HCT116 (cell line): Measurements from ENCODE around the gene PM20D1. TPM values are rescaled to one million over a fixed set of nuclear protein-coding genes. Genes with fewer than 3 reads are reported as not detected.

Experiments used
- ATAC-seq: fragments of 200-7000 bp; cut with Tn5 transposase; 2 replicates; pipeline ENCODE4 v1.9.1; 2020; ENCODE audit warnings: mild to moderate bottlenecking, moderate library complexity
- BruUV-seq: library from RNA; stranded (reverse); fragments of 400-500 nt; replicated peaks from 2 replicates; lab custom pipeline; 2021; lab: Mats Ljungman, UMichigan
- CTCF ChIA-PET: fragments of 300-600 bp; sonication (Branson Sonifier 250); formaldehyde crosslinking; loops from one replicate; lab custom pipeline; 2021; ENCODE audit warnings: antibody characterized with exemption; lab: Charles Lee
- POLR2A ChIA-PET: fragments of 300-600, 350-600 bp; sonication (Branson Sonifier 250); formaldehyde crosslinking; loops from one replicate; lab custom pipeline; 2021; ENCODE audit warnings: antibody characterized with exemption; lab: Charles Lee
- RAD21 ChIA-PET, 2 experiments: fragments of 300-600 bp; sonication (Branson Sonifier 250); formaldehyde crosslinking; loops; one replicate each; lab custom pipeline; 2023; ENCODE audit warnings: low total read pairs in 2 of 2; ENCODE audit not compliant: uncharacterized antibody in 2 of 2, unreplicated experiment in 2 of 2, low non-redundant PET in 1 of 2; lab: Charles Lee
- DNase-seq: peaks from one replicate; pipeline ENCODE4 v3.0.0-alpha.2; 2010; ENCODE audit warnings: low read depth, low spot score
- H2AFZ ChIP-seq: fragments of 200-600 bp; shearing (Covaris generic), sonication (generic); 2 replicates; pipeline ENCODE4 v1.6.1; 2017; ENCODE audit warnings: low read depth, mixed run types, mixed read lengths, antibody characterized with exemption, low read length; ENCODE audit not compliant: poor library complexity, severe bottlenecking
- H3K27ac ChIP-seq: 2 replicates; pipeline ENCODE4 v1.5.1; 2012; ENCODE audit warnings: low read depth, low read length
- H3K27me3 ChIP-seq: fragments of 200-600 bp; sonication (generic); 2 replicates; pipeline ENCODE4 v1.6.1; 2016; ENCODE audit warnings: mixed run types, low read length, mixed read lengths; ENCODE audit not compliant: insufficient read depth
- H3K36me3 ChIP-seq, 2 experiments: fragments of 200-500 bp in 1 of 2; fragments of 200-600 bp in 1 of 2; sonication (Bioruptor generic) in 1 of 2; sonication (generic) in 1 of 2; 2 replicates each; pipeline versions ENCODE4 v1.5.1 to v1.6.1; 2014 to 2016; ENCODE audit warnings: low read length in 2 of 2, inconsistent platforms in 1 of 2, mixed read lengths in 1 of 2, mixed run types in 1 of 2; ENCODE audit not compliant: insufficient read depth in 2 of 2, control insufficient read depth in 1 of 2
- H3K4me1 ChIP-seq, 2 experiments: fragments of 200-600 bp in 1 of 2; sonication (generic) in 1 of 2; 2 replicates each; pipeline versions ENCODE4 v1.5.1 to v1.6.1; 2012 to 2017; ENCODE audit warnings: low read length in 2 of 2, inconsistent platforms in 1 of 2, mild to moderate bottlenecking in 1 of 2, mixed read lengths in 1 of 2, mixed run types in 1 of 2, moderate library complexity in 1 of 2; ENCODE audit not compliant: insufficient read depth in 2 of 2, control insufficient read depth in 1 of 2
- H3K4me2 ChIP-seq: fragments of 200-600 bp; sonication (generic); 2 replicates; pipeline ENCODE4 v1.6.1; 2017; ENCODE audit warnings: mixed run types, low read length, mixed read lengths
- H3K4me3 ChIP-seq, 2 experiments: fragments of 200-600 bp in 1 of 2; sonication (generic) in 1 of 2; replicated peaks in 1 of 2; 2 replicates each; pipeline ENCODE4 v1.5.1; 2011 to 2016; ENCODE audit warnings: low read length in 2 of 2, control low read depth in 1 of 2, low read depth in 1 of 2, mild to moderate bottlenecking in 1 of 2, mixed read lengths in 1 of 2, mixed run types in 1 of 2
- H3K79me2 ChIP-seq: fragments of 200-600 bp; sonication (generic); 2 replicates; pipeline ENCODE4 v1.6.1; 2017; ENCODE audit warnings: mild to moderate bottlenecking, mixed run types, low read length, moderate library complexity, mixed read lengths; ENCODE audit not compliant: insufficient read depth
- H3K9ac ChIP-seq: fragments of 200-600 bp; sonication (generic); 2 replicates; pipeline ENCODE4 v1.6.1; 2016; ENCODE audit warnings: low read length, mixed read lengths
- H3K9me2 ChIP-seq: fragments of 200-600 bp; sonication (generic), shearing (Covaris generic); 2 replicates; pipeline ENCODE4 v1.6.1; 2017; ENCODE audit warnings: mixed run types, mild to moderate bottlenecking, moderate library complexity; ENCODE audit not compliant: insufficient read depth
- H3K9me3 ChIP-seq, 2 experiments: fragments of 200-500 bp in 1 of 2; fragments of 200-600 bp in 1 of 2; sonication (Bioruptor generic) in 1 of 2; sonication (generic) in 1 of 2; 2 replicates each; pipeline ENCODE4 v1.6.1; 2014 to 2017; ENCODE audit warnings: low read length in 2 of 2, mixed read lengths in 2 of 2, inconsistent platforms in 1 of 2, low read depth in 1 of 2, mild to moderate bottlenecking in 1 of 2, mixed run types in 1 of 2, moderate library complexity in 1 of 2; ENCODE audit not compliant: control insufficient read depth in 1 of 2, insufficient read depth in 1 of 2
- H4K20me1 ChIP-seq: fragments of 200-600 bp; sonication (generic), shearing (Covaris generic); 2 replicates; pipeline ENCODE4 v1.6.1; 2017; ENCODE audit warnings: mixed run types, mild to moderate bottlenecking, moderate library complexity; ENCODE audit not compliant: insufficient read depth
- ATF3 ChIP-seq: IDR thresholded peaks from 2 replicates; pipeline ENCODE4 v1.6.1; 2012
- CEBPB ChIP-seq: IDR thresholded peaks from 2 replicates; pipeline ENCODE4 v1.6.1; 2012; ENCODE audit warnings: low read depth
- CTCF ChIP-seq, 3 experiments: fragments of 200-600 bp in 1 of 3; sonication (generic) in 1 of 3; IDR thresholded peaks in 2 of 3; conservative IDR thresholded peaks in 1 of 3; 2 replicates each; pipeline ENCODE4 v1.5.1; 2012 to 2017; ENCODE audit warnings: low read depth in 2 of 3, low read length in 2 of 3, antibody characterized with exemption in 1 of 3, borderline replicate concordance in 1 of 3, control low read depth in 1 of 3, mild to moderate bottlenecking in 1 of 3, mixed read lengths in 1 of 3, mixed run types in 1 of 3, moderate library complexity in 1 of 3; ENCODE audit not compliant: insufficient read depth in 1 of 3
- FOSL1 ChIP-seq: IDR thresholded peaks from 2 replicates; pipeline ENCODE4 v1.6.1; 2012; ENCODE audit warnings: low read depth
- MAX ChIP-seq: IDR thresholded peaks from 2 replicates; pipeline ENCODE4 v1.6.1; 2012
- POLR2A ChIP-seq: IDR thresholded peaks from 2 replicates; pipeline ENCODE4 v1.7.0; 2011; ENCODE audit warnings: borderline replicate concordance; ENCODE audit not compliant: insufficient read depth, insufficient read length; ENCODE audit errors: extremely low read depth
- POLR2AphosphoS5 ChIP-seq: IDR thresholded peaks from 2 replicates; pipeline ENCODE4 v1.6.1; 2011; ENCODE audit warnings: mild to moderate bottlenecking, low read depth, low read length, moderate library complexity
- REST ChIP-seq: IDR thresholded peaks from 2 replicates; pipeline ENCODE4 v1.6.1; 2012; ENCODE audit warnings: low read depth
- SRF ChIP-seq: IDR thresholded peaks from 2 replicates; pipeline ENCODE4 v1.6.1; 2012; ENCODE audit warnings: low read depth
- TCF7L2 ChIP-seq: IDR thresholded peaks from 2 replicates; pipeline ENCODE4 v1.7.0; 2011; ENCODE audit warnings: borderline replicate concordance, inconsistent platforms; ENCODE audit not compliant: insufficient read depth, insufficient read length; ENCODE audit errors: extremely low read depth
- YY1 ChIP-seq: IDR thresholded peaks from 2 replicates; pipeline ENCODE4 v1.6.1; 2011; ENCODE audit warnings: low read length, low read depth, moderate library complexity, mild to moderate bottlenecking; ENCODE audit not compliant: insufficient replicate concordance; ENCODE audit errors: extremely low read depth
- ZBTB33 ChIP-seq: IDR thresholded peaks from 2 replicates; pipeline ENCODE4 v1.6.1; 2011; ENCODE audit warnings: mild to moderate bottlenecking, low read length, moderate library complexity; ENCODE audit not compliant: insufficient replicate concordance; ENCODE audit errors: extremely low read depth
- ZFX ChIP-seq: fragments of 450-650 bp; IDR thresholded peaks from 2 replicates; pipeline ENCODE4 v1.6.1; 2017
- ZNF274 ChIP-seq: fragments of 200-500 bp; sonication (Bioruptor generic); IDR thresholded peaks from 2 replicates; pipeline ENCODE4 v1.6.1; 2014; ENCODE audit warnings: mild to moderate bottlenecking, low read depth, low read length, inconsistent platforms
- intact Hi-C: fragments of 100-400 bp; cut with micrococcal nuclease; formaldehyde crosslinking; loops from 2 replicates; pipeline ENCODE4 v1.10.0; 2022
- total RNA-seq: library from RNA; stranded (reverse); gene quantifications from one replicate; pipeline ENCODE4 v1.2.1, GENCODE V29; 2021; ENCODE audit not compliant: unreplicated experiment

PM20D1 gene
- total RNA-seq, 1 experiment from 2014 or later = not detected

- no peak overlapping the region for H3K9ac ChIP-seq
- no peak overlapping the region for H3K27ac ChIP-seq
- no peaks in the 10 kb centered on the region for H3K4me1 ChIP-seq
- no peaks in the 10 kb centered on the region for H4K20me1 ChIP-seq
- intact Hi-C loops = no loop called here
- DNase-seq = no peak
- no peaks in the 10 kb centered on the region for H3K79me2 ChIP-seq
- no peaks in the 10 kb centered on the region for H3K36me3 ChIP-seq
- no peaks in the 10 kb centered on the region for H3K27me3 ChIP-seq
- ChIA-PET POLR2A (no interaction called here), CTCF (no interaction called here), RAD21 (no interaction called here)
- H2AFZ ChIP-seq = no peak overlapping the region
- ATAC-seq = no peak
- no peaks in the 10 kb centered on the region for H3K9me3 ChIP-seq
- TF ChIP-seq MAX (no peak), TCF7L2 (no peak), FOSL1 (no peak), REST (no peak), YY1 (no peak), ZFX (no peak), ZNF274 (no peak), ZBTB33 (no peak), SRF (no peak), CTCF (IDR thresholded peaks at IDR 0.05 in 2 of 3, conservative IDR thresholded peaks at IDR 0.05 in 1 of 3; ENCODE audit: borderline replicate concordance in 1 of 3, insufficient read depth in 1 of 3, low read depth in 2 of 3, low read length in 2 of 3) (no peak), POLR2AphosphoS5 (no peak), POLR2A (no peak), ATF3 (no peak), CEBPB (no peak)
- no peaks in the 10 kb centered on the region for H3K9me2 ChIP-seq
- no TSS peak for BruUV-seq
- H3K4me2 ChIP-seq = no peak overlapping the region
- H3K4me3 ChIP-seq = no peak overlapping the region
These were observed 8.4 kb upstream of the PM20D1 start for GRCh38 chr1:205858141-205858961.
